Measurements from ENCODE around the gene RBMS1.

GRCh38 chr2:160538559-160539355 is 45.1 kb upstream of the RBMS1 start:
- no peak for TF ChIP-seq ZNF350 (CRISPR knock-in tag; IDR thresholded peaks at IDR 0.05; ENCODE audit: borderline replicate concordance, low read depth)
- TF ChIP-seq ELF1 (CRISPR knock-in tag; IDR thresholded peaks at IDR 0.05) = no peak
- no peak for TF ChIP-seq CEBPZ (IDR thresholded peaks at IDR 0.05; ENCODE audit: low read length)
- TF ChIP-seq ZBTB26 (CRISPR knock-in tag; IDR thresholded peaks at IDR 0.05; ENCODE audit: borderline replicate concordance) = no peak
- TF ChIP-seq ATRX (CRISPR knock-in tag; IDR thresholded peaks at IDR 0.05; ENCODE audit: borderline replicate concordance) = no peak
- TF ChIP-seq HNRNPK (IDR thresholded peaks at IDR 0.05; ENCODE audit: low read depth, low read length, poor library complexity, severe bottlenecking) = no peak
- no peak for TF ChIP-seq ZSCAN30 (CRISPR knock-in tag; IDR thresholded peaks at IDR 0.05)
- TF ChIP-seq NCOR1 (IDR thresholded peaks at IDR 0.05; ENCODE audit: borderline replicate concordance, low read length) = no peak
- no peak for TF ChIP-seq FOXJ3 (CRISPR knock-in tag; IDR thresholded peaks at IDR 0.05; ENCODE audit: borderline replicate concordance)

Data from HepG2 (cell line).